Common myeloid progenitor, CD34-positive (primary cell): ENCODE results near the gene HACE1.

Experiments used
- CTCF ChIA-PET: fragments of 350-600 bp; sonication (Branson Sonifier 250); formaldehyde crosslinking; loops from one replicate; lab custom pipeline; 2021; ENCODE audit warnings: antibody characterized with exemption; lab: Charles Lee
- POLR2A ChIA-PET: fragments of 350-600 bp; sonication (Branson Sonifier 250); formaldehyde crosslinking; loops from one replicate; lab custom pipeline; 2021; ENCODE audit warnings: antibody characterized with exemption; lab: Charles Lee
- DNase-seq, 3 donors: peaks; one replicate each; pipeline versions ENCODE4 v3.0.0 to v3.0.0-alpha.2; 2013
- H3K27ac ChIP-seq, 2 experiments: 1 replicate in 1 of 2; 2 replicates in 1 of 2; pipeline ENCODE4 v1.7.0; 2013; ENCODE audit warnings: inconsistent platforms in 2 of 2, low read length in 2 of 2, mild to moderate bottlenecking in 2 of 2, low read depth in 1 of 2, moderate library complexity in 1 of 2; ENCODE audit not compliant: severe bottlenecking in 2 of 2, insufficient read depth in 1 of 2, poor library complexity in 1 of 2
- H3K27me3 ChIP-seq, 5 experiments: replicated peaks in 2 of 5; 1 replicate in 3 of 5; 2 replicates in 2 of 5; pipeline versions ENCODE4 v1.6.1 to v1.7.0; 2013; ENCODE audit warnings: low read length in 4 of 5, mild to moderate bottlenecking in 2 of 5, moderate library complexity in 2 of 5, inconsistent platforms in 1 of 5; ENCODE audit not compliant: insufficient read depth in 5 of 5, control insufficient read depth in 4 of 5
- H3K36me3 ChIP-seq, 4 experiments: 1 replicate in 2 of 4; 2 replicates in 2 of 4; pipeline versions ENCODE4 v1.6.1 to v1.7.0; 2013; ENCODE audit warnings: low read length in 3 of 4, control low read depth in 1 of 4, mild to moderate bottlenecking in 1 of 4; ENCODE audit not compliant: control insufficient read depth in 4 of 4, insufficient read depth in 4 of 4
- H3K4me1 ChIP-seq, 4 experiments: 1 replicate in 3 of 4; 2 replicates in 1 of 4; pipeline versions ENCODE4 v1.6.1 to v1.7.1; 2013; ENCODE audit warnings: low read length in 3 of 4, mild to moderate bottlenecking in 3 of 4, control low read depth in 1 of 4, inconsistent platforms in 1 of 4, moderate library complexity in 1 of 4; ENCODE audit not compliant: control insufficient read depth in 4 of 4, insufficient read depth in 4 of 4; ENCODE audit errors: control extremely low read depth in 1 of 4
- H3K4me3 ChIP-seq, 7 experiments: 1 replicate in 4 of 7; 2 replicates in 3 of 7; pipeline versions ENCODE4 v1.5.1 to v1.7.0; 2013; ENCODE audit warnings: mild to moderate bottlenecking in 7 of 7, low read length in 6 of 7, moderate library complexity in 6 of 7, inconsistent platforms in 2 of 7, low read depth in 2 of 7, control low read depth in 1 of 7; ENCODE audit not compliant: insufficient read depth in 4 of 7, control insufficient read depth in 1 of 7; ENCODE audit errors: extremely low read depth in 1 of 7
- H3K9me3 ChIP-seq, 5 experiments: 1 replicate in 4 of 5; 2 replicates in 1 of 5; pipeline versions ENCODE4 v1.6.1 to v1.7.1; 2013; ENCODE audit warnings: low read length in 4 of 5, mild to moderate bottlenecking in 2 of 5, inconsistent platforms in 1 of 5, low read depth in 1 of 5, moderate library complexity in 1 of 5; ENCODE audit not compliant: control insufficient read depth in 4 of 5, insufficient read depth in 2 of 5; ENCODE audit errors: control extremely low read depth in 1 of 5
- WGBS: methylation state at CpG from one replicate; pipeline ENCODE4 v1.1.5; 2013; ENCODE audit not compliant: insufficient coverage; 5-methylcytosine and 5-hydroxymethylcytosine counted together

The HACE1 gene

GRCh38 chr6:104698979-104699378 lies 160.7 kb downstream of the HACE1 start:
- ChIA-PET POLR2A (interaction anchor here (0.6 kb wide), 1 partner anchor 11 kb away, joined by 3 read pairs; no protein-coding TSS in a partner anchor), CTCF (no interaction called here)
- Histone ChIP-seq H3K9me3 (no peaks in the 10 kb centered on the region), H3K4me3 (no peak overlapping the region), H3K27me3 (no peaks in the 10 kb centered on the region), H3K36me3 (no peaks in the 10 kb centered on the region), H3K4me1 (peaks cover 16 to 39% (median 25%) of the 10 kb centered on the region in 4 experiments), H3K27ac (no peak overlapping the region)
- no CpG with 5 or more reads among the region's 1 CpG for WGBS
- no peak for DNase-seq

GRCh38 chr6:104692008-104692407 lies 167.7 kb downstream of the HACE1 start:
- POLR2A ChIA-PET, result no interaction called here
- CTCF ChIA-PET, result interaction anchor here (1.0 to 2.6 kb wide), 6 partner anchors 8 to 164 kb away, joined by 3 to 12 read pairs (median 4); no protein-coding TSS in a partner anchor
- H3K9me3 ChIP-seq, result no peaks in the 10 kb centered on the region

GRCh38 chr6:104689551-104690205 lies 170.0 kb downstream of the HACE1 start:
- H3K4me1 ChIP-seq, result peaks cover 0 to 20% (median 8%) of the 10 kb centered on the region in 4 experiments
- ChIA-PET CTCF (interaction anchor here (1.0 to 1.3 kb wide), 2 partner anchors 10 to 81 kb away, joined by 3 read pairs; no protein-coding TSS in a partner anchor), POLR2A (no interaction called here)
- WGBS, result 17% methylated on average over 1 of the region's 3 CpGs
- DNase-seq, result no peak
- no peaks in the 10 kb centered on the region for H3K9me3 ChIP-seq
- H3K27ac ChIP-seq, result no peak overlapping the region
- no peak overlapping the region for H3K4me3 ChIP-seq
- H3K27me3 ChIP-seq, result no peaks in the 10 kb centered on the region
- H3K36me3 ChIP-seq, result no peaks in the 10 kb centered on the region

More at GRCh38 chr6:104692008-104692407, 167.7 kb downstream of the HACE1 start:
- H3K27me3 ChIP-seq, result no peaks in the 10 kb centered on the region
- WGBS, result no CpG with 5 or more reads among the region's 1 CpG
- H3K4me1 ChIP-seq, result peaks cover 0 to 15% (median 12%) of the 10 kb centered on the region in 4 experiments
- no peak overlapping the region for H3K27ac ChIP-seq
- no peak for DNase-seq
- H3K36me3 ChIP-seq, result no peaks in the 10 kb centered on the region
- no peak overlapping the region for H3K4me3 ChIP-seq

- 100% methylated on average over 1 of the region's 3 CpGs for WGBS
- CTCF ChIA-PET, result no interaction called here
- POLR2A ChIA-PET, result no interaction called here
- peaks cover 7 to 27% (median 16%) of the 10 kb centered on the region in 4 experiments for H3K4me1 ChIP-seq
- no peaks in the 10 kb centered on the region for H3K9me3 ChIP-seq
- no peak overlapping the region for H3K27ac ChIP-seq
- no peak overlapping the region for H3K4me3 ChIP-seq
- H3K27me3 ChIP-seq, result no peaks in the 10 kb centered on the region
- DNase-seq, result no peak
- no peaks in the 10 kb centered on the region for H3K36me3 ChIP-seq
Observed at GRCh38 chr6:104688283-104688969, 171.3 kb downstream of the HACE1 start.

- Histone ChIP-seq H3K27me3 (no peaks in the 10 kb centered on the region), H3K36me3 (no peaks in the 10 kb centered on the region), H3K27ac (no peak overlapping the region), H3K4me1 (peaks cover 8 to 27% (median 19%) of the 10 kb centered on the region in 4 experiments), H3K9me3 (no peaks in the 10 kb centered on the region), H3K4me3 (no peak overlapping the region)
- POLR2A ChIA-PET, result no interaction called here
- DNase-seq, result no peak
- CTCF ChIA-PET, result interaction anchor here (1.2 to 5.2 kb wide), 2 partner anchors 15 to 84 kb away, joined by 4 to 23 read pairs; no protein-coding TSS in a partner anchor
- 100% methylated on average over 3 of the region's 6 CpGs for WGBS
Observed at GRCh38 chr6:104686550-104687175, 173.1 kb downstream of the HACE1 start.

- Histone ChIP-seq H3K4me1 (peaks cover 8 to 27% (median 19%) of the 10 kb centered on the region in 4 experiments), H3K27me3 (no peaks in the 10 kb centered on the region), H3K4me3 (no peak overlapping the region), H3K36me3 (no peaks in the 10 kb centered on the region), H3K9me3 (no peaks in the 10 kb centered on the region), H3K27ac (no peak overlapping the region)
- ChIA-PET CTCF (interaction anchor here (1.6 to 5.2 kb wide), 2 partner anchors 84 to 103 kb away, joined by 5 to 23 read pairs; no protein-coding TSS in a partner anchor), POLR2A (no interaction called here)
- WGBS, result 100% methylated on average over 1 of the region's 6 CpGs
- no peak for DNase-seq
Observed at GRCh38 chr6:104685871-104686549, 173.7 kb downstream of the HACE1 start.
